Adrenal gland (tissue), 12 donors: ENCODE measurements around the gene SQOR. TPM values are rescaled to one million over a fixed set of nuclear protein-coding genes. Genes with fewer than 3 reads are reported as not detected.
A peak's percentile ranks its signal among the peaks of the same experiment; 100 is the strongest.

ENCODE experiments used
- DNase-seq, 7 donors: peaks; one replicate each; pipeline ENCODE4 v3.0.0-alpha.2; 2019 to 2020
- H3K27ac ChIP-seq, 5 donors: fragments of 200-600 bp; sonication (generic) in 4 of 5; 1 replicate in 3 of 5; 2 replicates in 2 of 5; pipeline versions ENCODE4 v1.5.1 to v1.8.0; 2016 to 2020; ENCODE audit warnings: mild to moderate bottlenecking in 1 of 5
- H3K27me3 ChIP-seq: fragments of 200-600 bp; 2 replicates; pipeline ENCODE4 v1.8.0; 2021
- H3K36me3 ChIP-seq, 2 donors: fragments of 200-600 bp; replicated peaks in 1 of 2; 1 replicate in 1 of 2; 2 replicates in 1 of 2; pipeline versions ENCODE4 v1.5.1 to v1.8.0; 2018 to 2022
- H3K4me1 ChIP-seq, 2 donors: fragments of 200-600 bp; replicated peaks in 1 of 2; 1 replicate in 1 of 2; 2 replicates in 1 of 2; pipeline versions ENCODE4 v1.5.1 to v1.8.0; 2018 to 2021
- H3K4me3 ChIP-seq, 4 donors: fragments of 200-600 bp; sonication (generic) in 3 of 4; one replicate each; pipeline ENCODE4 v1.5.1; 2016 to 2018
- H3K9me3 ChIP-seq, 3 donors: fragments of 200-600 bp; sonication (generic) in 1 of 3; replicated peaks in 1 of 3; 1 replicate in 2 of 3; 2 replicates in 1 of 3; pipeline versions ENCODE4 v1.5.1 to v1.8.0; 2016 to 2021
- CTCF ChIP-seq, 6 experiments: fragments of 450-650 bp in 4 of 6; fragments of 200-600 bp in 2 of 6; sonication (generic) in 1 of 6; IDR thresholded peaks; 1 replicate in 5 of 6; 2 replicates in 1 of 6; pipeline versions ENCODE4 v1.5.1 to v1.8.0; 2016 to 2021; ENCODE audit warnings: antibody characterized with exemption in 6 of 6, mild to moderate bottlenecking in 2 of 6, moderate library complexity in 1 of 6
- POLR2A ChIP-seq, 2 donors: fragments of 450-650 bp; IDR thresholded peaks; one replicate each; pipeline ENCODE4 v1.6.1; 2017; ENCODE audit warnings: antibody characterized with exemption in 2 of 2, mild to moderate bottlenecking in 2 of 2, moderate library complexity in 1 of 2
- WGBS, 4 donors: extraction: QIAGEN DNeasy Blood & Tissue Kit in 2 of 4; methylation state at CpG; one replicate each; pipeline versions ENCODE4 v1.1.5 to v1.1.7; 2013 to 2017; 5-methylcytosine and 5-hydroxymethylcytosine counted together
- intact Hi-C, 2 donors: fragments of 100-400 bp; cut with DNase I; formaldehyde crosslinking; loops; one replicate each; pipeline versions ENCODE4 v1.14.1 to v1.15.0; 2022 to 2023
- polyA plus RNA-seq, 3 donors: library from polyadenylated mRNA; stranded (reverse); fragments of 200-250 nt in 2 of 3; fragments of 350-450 nt in 1 of 3; fragmentation: Illumina TruSeq in 1 of 3; extraction: RNeasy Lipid Tissue Mini Kit (QIAGEN cat#74804) in 1 of 3; gene quantifications; one replicate each; pipeline ENCODE4 v1.2.3, GENCODE V29; 2013 to 2014
- total RNA-seq, 9 donors: library from RNA; depleted of rRNA in 4 of 9; stranded (reverse); fragments of >200 nt in 4 of 9; fragments of 120-200 nt in 1 of 9; fragmentation: NEBNext Ultra II Directional in 1 of 9; extraction: Animal tissue kit (Norgen Biotek cat#: 25700) in 1 of 9; gene quantifications; one replicate each; pipeline versions ENCODE4 v1.1.0 to v1.2.4, GENCODE V29; 2013 to 2023
- donor health status: healthy with polysubstance abuse.
- donor health status: Bipolar disorder and iron deficiency.
- donor health status: DM: yes; HTN: yes; CAD: no.
- donor health status: DM: no; HTN: no; CAD: no.
- donor health status: DM: no; HTN: no; CAD: no.
- donor health status: DM: yes; HTN: yes; CAD: no.

Gene SQOR
- total and polyA plus RNA-seq, 12 donors = 2.9 to 92.7 (median 33.0) TPM

GRCh38 chr15:45635763-45636292 is 999 bp downstream of the SQOR start:
- WGBS, 4 donors = 57 to 71% (median 65%) methylated on average over 17 of the region's 17 CpGs
- peak overlapping the region; percentile 87 to 95 (median 89) for H3K27ac ChIP-seq

DNA sequence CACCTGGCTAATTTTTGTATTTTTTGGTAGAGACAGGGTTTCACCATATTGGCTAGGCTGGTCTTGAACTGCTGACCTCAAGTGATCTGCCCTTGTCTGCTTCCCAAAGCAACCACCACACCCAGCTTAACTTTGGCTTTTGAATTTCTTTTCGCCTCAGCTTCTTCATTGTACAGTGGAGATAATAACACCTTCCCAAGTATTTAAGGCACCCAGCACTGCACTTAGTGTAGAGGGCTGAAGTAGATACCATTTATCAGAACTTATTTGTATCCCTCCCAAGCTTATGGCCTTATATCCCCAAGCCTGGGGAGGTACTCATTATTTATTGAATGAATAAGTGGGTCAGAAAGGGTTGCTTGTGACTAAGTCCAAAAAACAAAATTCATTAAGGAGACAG is 2.3 kb downstream of the SQOR start:
- Histone ChIP-seq H3K27ac (peak overlapping the region; percentile 42 to 83 (median 72)), H3K36me3 (no peaks in the 10 kb centered on the region)
- intact Hi-C loops = no loop called here

More at GRCh38 chr15:45635763-45636292, 999 bp downstream of the SQOR start:
- no peaks in the 10 kb centered on the region for H3K36me3 ChIP-seq
- peak overlapping the region in 3 of 4 donors; percentile 78 to 93 (median 79) for H3K4me3 ChIP-seq
- no peaks in the 10 kb centered on the region for H3K9me3 ChIP-seq
- peak in 1 of 7 donors; percentile 48 for DNase-seq
- intact Hi-C loops = no loop called here
- peaks cover 18 to 41% of the 10 kb centered on the region in 2 donors for H3K4me1 ChIP-seq
- TF ChIP-seq CTCF (IDR thresholded peaks at IDR 0.05) (no peak), POLR2A (IDR thresholded peaks at IDR 0.05) (no peak)
- H3K27me3 ChIP-seq = no peaks in the 10 kb centered on the region

DNA sequence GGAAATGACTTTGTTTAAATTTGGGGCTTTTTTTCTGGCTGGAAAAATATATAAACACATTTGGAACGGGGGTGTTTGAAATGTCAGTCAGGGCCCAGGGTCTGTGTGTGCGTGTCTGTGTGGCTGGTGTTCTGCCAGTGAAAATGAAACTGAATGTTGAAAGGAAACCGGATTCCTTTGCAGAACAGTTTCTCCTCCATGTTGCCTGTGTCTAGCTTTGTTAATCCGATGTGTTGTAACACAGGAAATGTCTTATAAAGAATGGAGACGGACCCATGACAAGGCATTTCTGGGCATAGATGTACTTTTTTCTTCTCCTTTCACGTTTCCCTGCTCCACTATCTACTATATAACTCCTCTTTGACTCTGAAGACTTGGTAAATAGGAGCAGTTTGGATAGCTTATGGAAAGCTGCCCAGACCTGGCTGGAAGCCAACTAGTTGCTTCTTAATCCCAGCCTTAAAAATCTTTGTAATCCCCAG is 2.8 kb downstream of the SQOR start:
- peak in 6 of 7 donors; percentile 56 to 81 (median 68) for DNase-seq
- Histone ChIP-seq H3K4me1 (peaks cover 31 to 58% of the 10 kb centered on the region in 2 donors), H3K4me3 (peak overlapping the region in 1 of 4 donors; percentile 33), H3K36me3 (no peaks in the 10 kb centered on the region), H3K27ac (peak overlapping the region; percentile 42 to 83 (median 72)), H3K9me3 (no peaks in the 10 kb centered on the region), H3K27me3 (no peaks in the 10 kb centered on the region)
- 0 to 6% (median 4%) methylated on average over 6 of the region's 6 CpGs for WGBS, 4 donors
- TF ChIP-seq CTCF (IDR thresholded peaks at IDR 0.05) (no peak), POLR2A (IDR thresholded peaks at IDR 0.05) (peak in 1 of 2 donors; percentile 47)
- intact Hi-C loops = no loop called here

More for the DNA sequence above, 2.3 kb downstream of the SQOR start:
- H3K4me3 ChIP-seq = peak overlapping the region in 1 of 4 donors; percentile 33
- H3K27me3 ChIP-seq = no peaks in the 10 kb centered on the region
- no peaks in the 10 kb centered on the region for H3K9me3 ChIP-seq
- DNase-seq = no peak
- 84 to 92% (median 88%) methylated on average over 1 of the region's 1 CpG for WGBS, 4 donors
- no peak for TF ChIP-seq POLR2A (IDR thresholded peaks at IDR 0.05)
- TF ChIP-seq CTCF (IDR thresholded peaks at IDR 0.05) = no peak
- peaks cover 30 to 54% of the 10 kb centered on the region in 2 donors for H3K4me1 ChIP-seq

- peak overlapping the region in 2 of 5 donors; percentile 68 to 85 for H3K27ac ChIP-seq
- H3K9me3 ChIP-seq = no peaks in the 10 kb centered on the region
- DNase-seq = peak in 1 of 7 donors; percentile 44
- WGBS, 4 donors = 29 to 78% (median 61%) methylated on average over 2 of the region's 2 CpGs
- no peaks in the 10 kb centered on the region for H3K27me3 ChIP-seq
- H3K36me3 ChIP-seq = no peaks in the 10 kb centered on the region
- peaks cover 34 to 63% of the 10 kb centered on the region in 2 donors for H3K4me1 ChIP-seq
- TF ChIP-seq POLR2A (IDR thresholded peaks at IDR 0.05) (peak in 1 of 2 donors; percentile 7), CTCF (IDR thresholded peaks at IDR 0.05) (no peak)
- no peak overlapping the region for H3K4me3 ChIP-seq
- intact Hi-C loops = no loop called here
Observed at GRCh38 chr15:45640616-45641015, 5.8 kb downstream of the SQOR start.
